Central memory CD4-positive, alpha-beta T cell (primary cell): Measurements from ENCODE around the gene DICER1.

ENCODE experiments used
- DNase-seq: peaks from one replicate; pipeline ENCODE4 v3.0.0; 2022

Gene DICER1

DNA sequence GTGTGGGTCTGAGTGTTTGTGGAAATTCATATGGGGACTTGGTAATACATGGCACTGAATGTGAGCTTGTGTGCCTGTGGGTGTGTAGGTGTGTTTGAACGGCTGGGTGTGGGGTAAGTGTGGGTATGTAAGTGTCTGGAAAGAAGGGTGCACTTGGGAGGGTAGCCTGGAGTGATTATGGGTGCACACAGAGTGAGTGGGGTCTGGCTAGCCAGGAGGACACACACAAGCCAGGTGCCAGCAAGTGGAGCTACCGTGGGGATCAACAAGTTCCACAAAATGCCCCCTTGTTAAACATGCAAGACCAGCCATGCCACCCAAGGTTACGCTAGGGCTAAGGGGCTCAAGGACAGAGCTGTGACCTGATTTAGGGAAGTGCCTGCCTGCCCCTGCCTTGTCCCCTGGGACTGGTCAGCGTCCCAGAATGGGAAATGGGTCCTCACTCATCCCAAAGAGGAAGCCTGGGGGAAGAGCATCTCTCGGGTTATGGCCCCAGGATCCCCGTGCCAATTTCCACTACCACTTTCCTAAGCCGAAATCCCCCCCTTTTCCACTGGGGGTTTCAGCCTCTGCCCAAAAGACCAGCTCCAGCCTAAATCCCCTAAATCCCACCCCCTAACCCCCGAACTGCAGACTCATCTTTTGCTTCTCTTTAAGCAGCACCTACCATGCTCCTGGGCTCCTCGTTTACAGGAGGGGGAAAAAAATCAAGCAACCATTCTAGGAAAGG lies 118.6 kb downstream of the DICER1 start:
- no peak for DNase-seq

DNA sequence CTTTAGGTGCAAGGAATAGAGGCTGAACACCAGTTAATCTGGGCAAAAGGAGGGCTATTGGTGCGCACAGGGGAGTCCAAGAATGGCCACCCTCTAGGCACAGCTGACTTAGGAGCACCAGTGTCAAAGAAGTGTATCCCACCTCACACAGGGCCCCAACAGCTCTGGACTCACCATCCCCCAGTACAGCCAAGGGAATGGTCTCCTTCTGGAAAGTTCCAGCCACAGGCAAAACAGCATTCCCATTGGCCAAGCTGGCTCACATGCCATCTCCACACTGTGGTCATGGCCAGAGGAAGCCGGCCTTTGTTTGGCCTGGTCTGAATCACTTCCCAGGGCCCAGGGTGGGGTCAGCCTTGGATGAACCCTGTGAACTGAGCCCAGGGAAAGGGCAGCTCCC lies 120.1 kb downstream of the DICER1 start:
- DNase-seq: no peak
